Stimulated activated effector memory CD8-positive, alpha-beta T cell treated with anti-CD3 and anti-CD28 coated beads, Interleukin-12 subunit alpha, Interleukin-12 subunit beta, amount 100 ng/mL, for 72 hours (primary cell): ENCODE measurements around the gene ROBO3.

ENCODE experiments used
- ATAC-seq: fragments of 150-1000 bp; cut with Tn5 transposase; 2 replicates; pipeline ENCODE4 v1.10.0; 2021
- DNase-seq, 2 donors: peaks; one replicate each; pipeline ENCODE4 v3.0.0; 2021 to 2022; ENCODE audit warnings: low spot score in 2 of 2
- H3K27ac Mint-ChIP-seq: one replicate; pipeline ENCODE4 v1.8.0; 2022; ENCODE audit warnings: mild to moderate bottlenecking, mixed read lengths
- H3K36me3 Mint-ChIP-seq: one replicate; pipeline ENCODE4 v1.8.0; 2022; ENCODE audit warnings: mild to moderate bottlenecking, mixed read lengths
- H3K4me1 Mint-ChIP-seq: one replicate; pipeline ENCODE4 v1.8.0; 2022; ENCODE audit warnings: mixed read lengths
- H3K4me3 Mint-ChIP-seq: one replicate; pipeline ENCODE4 v1.8.0; 2022; ENCODE audit warnings: mild to moderate bottlenecking, mixed read lengths
- H3K9me3 Mint-ChIP-seq: one replicate; pipeline ENCODE4 v1.8.0; 2022; ENCODE audit warnings: mixed read lengths

The ROBO3 gene

DNA sequence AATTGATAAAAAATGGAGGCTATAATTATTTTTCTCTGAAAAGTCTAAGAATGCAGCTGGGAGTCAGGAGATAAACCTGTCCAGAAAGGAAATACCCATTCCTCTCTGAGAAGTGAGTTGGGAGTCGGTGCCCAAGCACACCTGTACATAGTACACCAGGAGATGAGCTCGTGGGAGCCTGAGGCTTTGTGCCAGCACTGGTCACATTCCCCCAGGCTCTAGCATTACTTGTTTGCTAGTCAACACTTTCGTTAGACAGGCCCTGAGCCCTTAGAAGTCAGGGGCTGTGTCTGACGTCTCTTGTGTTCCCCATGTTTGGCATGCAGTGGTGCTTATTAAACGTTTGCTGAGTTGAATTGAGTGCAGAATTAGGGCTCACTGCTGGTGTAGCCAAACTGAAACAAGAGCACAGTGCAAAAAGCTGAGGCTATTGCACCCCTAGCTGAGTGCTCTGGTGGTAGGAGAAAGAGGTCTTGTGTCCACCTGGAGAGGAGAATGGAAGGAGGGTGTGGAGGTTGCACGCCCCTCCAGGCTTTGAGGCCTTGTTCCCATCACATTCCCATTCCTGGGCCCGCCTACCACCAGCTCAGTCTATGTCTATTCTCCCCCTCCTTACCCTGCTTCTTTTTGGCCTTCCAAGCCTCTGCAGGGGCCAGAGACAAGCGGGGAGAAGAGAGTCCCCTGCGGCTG is 25.6 kb downstream of the ROBO3 start:
- Mint-ChIP-seq H3K4me3 (no peak overlapping the region), H3K36me3 (no peaks in the 10 kb centered on the region), H3K27ac (no peak overlapping the region), H3K4me1 (no peaks in the 10 kb centered on the region), H3K9me3 (no peaks in the 10 kb centered on the region)
- DNase-seq = peak in 1 of 2 donors; percentile 36
- ATAC-seq = no peak

DNA sequence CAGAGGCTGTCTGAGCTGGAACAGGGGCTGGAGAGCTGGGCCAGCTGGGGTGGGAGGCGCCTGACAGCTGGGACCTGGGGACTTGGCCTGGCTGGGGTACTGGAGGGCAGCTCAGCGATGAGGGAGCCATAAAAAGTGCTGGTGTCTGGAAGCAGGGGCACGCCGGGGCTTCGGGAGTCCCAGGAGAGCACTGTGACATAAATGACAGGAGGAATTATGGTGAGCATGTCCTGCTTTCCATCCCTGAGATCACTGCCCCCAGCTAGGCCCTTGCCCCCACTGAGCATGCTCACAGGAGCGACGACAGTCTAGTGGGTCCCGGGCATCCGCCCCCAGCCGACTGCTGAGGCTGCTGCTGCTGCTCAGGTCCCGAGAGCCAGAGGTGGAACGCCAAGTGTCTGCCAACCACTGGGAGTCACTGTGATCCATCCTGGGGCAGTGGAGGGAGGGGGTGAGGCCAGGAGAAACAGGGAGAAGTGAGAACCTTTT is 26.2 kb downstream of the ROBO3 start:
- Mint-ChIP-seq H3K4me3 (no peak overlapping the region), H3K9me3 (no peaks in the 10 kb centered on the region), H3K36me3 (no peaks in the 10 kb centered on the region), H3K4me1 (no peaks in the 10 kb centered on the region), H3K27ac (no peak overlapping the region)
- DNase-seq (peak in 1 of 2 donors; percentile 35), ATAC-seq (no peak)

GRCh38 chr11:124892146-124892545 is 26.9 kb downstream of the ROBO3 start:
- Mint-ChIP-seq H3K4me1 (peaks cover under 1% of the 10 kb centered on the region), H3K9me3 (no peaks in the 10 kb centered on the region), H3K36me3 (no peaks in the 10 kb centered on the region), H3K4me3 (no peak overlapping the region), H3K27ac (no peak overlapping the region)
- ATAC-seq = no peak
- DNase-seq = peak in 1 of 2 donors; percentile 20

GRCh38 chr11:124892750-124893454 is 27.7 kb downstream of the ROBO3 start:
- H3K4me1 Mint-ChIP-seq = peaks cover 6% of the 10 kb centered on the region
- no peak overlapping the region for H3K4me3 Mint-ChIP-seq
- H3K36me3 Mint-ChIP-seq = no peaks in the 10 kb centered on the region
- no peaks in the 10 kb centered on the region for H3K9me3 Mint-ChIP-seq
- DNase-seq = peak in 1 of 2 donors; percentile 32
- ATAC-seq = no peak
- no peak overlapping the region for H3K27ac Mint-ChIP-seq

DNA sequence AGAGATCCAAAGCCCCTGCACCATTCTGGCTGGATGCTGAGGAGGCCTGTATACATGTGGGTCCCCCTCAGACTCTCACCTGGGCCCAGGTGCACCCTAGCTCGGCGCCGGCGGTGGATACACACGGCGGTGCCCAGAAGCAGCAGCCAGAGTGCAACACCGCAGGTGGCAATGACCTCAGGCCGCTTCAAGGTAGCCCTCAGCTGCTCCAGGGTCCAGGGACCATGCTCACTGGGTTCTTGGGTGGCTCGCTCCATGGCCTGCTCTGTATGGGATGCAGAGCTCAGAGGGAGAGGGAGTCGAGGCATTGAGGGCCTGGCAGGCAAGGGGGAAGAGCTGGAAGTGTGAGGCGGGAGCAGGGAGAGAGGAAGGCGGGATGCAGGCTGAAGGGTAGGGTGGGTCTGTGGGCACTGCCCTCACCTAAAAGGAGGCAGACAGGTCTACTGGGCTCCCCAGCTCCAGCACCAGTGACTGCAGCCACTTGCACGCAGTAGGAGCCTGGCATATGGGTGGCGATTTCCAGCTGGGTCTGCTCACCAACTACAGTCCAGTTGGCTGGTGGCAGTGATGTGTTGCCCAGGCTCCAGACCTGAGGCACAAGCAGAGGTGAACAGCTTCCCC is 28.7 kb downstream of the ROBO3 start:
- ATAC-seq = no peak
- Mint-ChIP-seq H3K4me3 (no peak overlapping the region), H3K36me3 (no peaks in the 10 kb centered on the region), H3K9me3 (no peaks in the 10 kb centered on the region), H3K4me1 (peaks cover 6% of the 10 kb centered on the region), H3K27ac (no peak overlapping the region)
- peak in 1 of 2 donors; percentile 37 for DNase-seq

DNA sequence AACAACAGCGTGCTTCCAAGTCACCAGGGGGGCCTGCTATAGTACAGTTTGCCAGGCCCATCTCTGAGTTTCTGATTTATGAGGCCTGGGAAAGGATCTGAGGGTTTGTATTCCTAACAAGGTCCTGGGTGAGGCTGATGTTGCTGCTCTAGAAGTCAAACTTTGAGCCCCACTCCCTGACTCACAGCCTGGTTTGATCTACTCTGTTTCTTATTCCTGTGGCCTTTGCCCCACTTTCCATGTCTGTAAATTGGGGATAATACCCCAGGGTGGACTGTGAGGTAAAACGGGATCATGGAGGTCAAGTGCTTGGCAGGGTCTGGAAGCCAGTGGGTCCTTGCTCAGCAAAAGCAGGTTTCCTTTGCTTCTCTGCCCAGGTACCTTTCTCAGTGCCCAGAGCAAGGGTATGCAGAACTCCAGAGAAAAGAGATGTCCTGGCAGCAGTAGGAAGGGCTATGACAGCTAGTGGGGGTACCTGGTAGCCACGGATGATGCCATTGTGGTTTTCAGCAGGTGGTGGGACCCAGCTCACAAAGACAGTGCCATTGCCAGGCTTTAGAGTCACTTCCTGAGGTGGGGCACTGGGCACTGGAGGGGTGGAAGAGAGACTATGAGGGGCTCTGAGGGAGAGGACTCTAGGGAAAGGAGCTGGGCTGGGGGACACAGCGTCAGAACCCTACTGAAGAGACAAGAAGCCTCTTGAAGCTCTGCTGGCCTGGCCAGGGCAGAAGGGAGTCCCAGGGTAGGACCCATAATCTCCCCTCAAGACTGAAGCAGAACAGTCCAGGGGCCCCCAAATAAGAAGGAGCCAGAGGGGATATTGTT is 29.6 kb downstream of the ROBO3 start:
- H3K4me3 Mint-ChIP-seq = no peak overlapping the region
- no peaks in the 10 kb centered on the region for H3K9me3 Mint-ChIP-seq
- H3K4me1 Mint-ChIP-seq = peaks cover 6% of the 10 kb centered on the region
- no peak for DNase-seq
- no peak overlapping the region for H3K27ac Mint-ChIP-seq
- H3K36me3 Mint-ChIP-seq = no peaks in the 10 kb centered on the region
- no peak for ATAC-seq

DNA sequence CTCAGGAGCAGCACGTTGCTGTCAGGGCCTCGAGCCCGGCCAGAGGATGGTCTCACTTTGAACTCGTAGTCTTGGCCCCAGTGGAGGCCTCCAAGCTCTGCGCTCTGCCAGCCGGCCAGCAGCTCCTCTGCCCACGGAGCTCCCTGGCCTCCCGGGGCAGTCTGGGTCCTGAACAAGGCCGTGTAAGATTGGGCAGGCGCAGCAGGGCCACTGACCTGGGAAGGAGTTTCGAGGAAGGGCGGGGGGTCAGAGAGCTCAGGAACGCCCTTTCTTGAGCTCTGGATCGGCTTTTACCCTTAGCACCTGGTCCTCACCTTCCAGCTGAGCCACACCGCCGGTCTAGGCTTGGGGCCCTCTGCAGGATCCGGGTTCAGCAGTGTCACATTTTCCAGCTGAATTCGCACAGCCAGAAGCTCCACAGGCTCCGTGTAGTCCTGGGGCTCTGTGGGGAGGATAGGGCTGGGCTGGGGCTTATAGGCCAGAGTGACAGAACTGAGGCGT is 30.3 kb downstream of the ROBO3 start:
- Mint-ChIP-seq H3K4me1 (peaks cover 6% of the 10 kb centered on the region), H3K4me3 (no peak overlapping the region), H3K27ac (no peak overlapping the region), H3K9me3 (no peaks in the 10 kb centered on the region), H3K36me3 (no peaks in the 10 kb centered on the region)
- DNase-seq = no peak
- ATAC-seq = no peak

DNA sequence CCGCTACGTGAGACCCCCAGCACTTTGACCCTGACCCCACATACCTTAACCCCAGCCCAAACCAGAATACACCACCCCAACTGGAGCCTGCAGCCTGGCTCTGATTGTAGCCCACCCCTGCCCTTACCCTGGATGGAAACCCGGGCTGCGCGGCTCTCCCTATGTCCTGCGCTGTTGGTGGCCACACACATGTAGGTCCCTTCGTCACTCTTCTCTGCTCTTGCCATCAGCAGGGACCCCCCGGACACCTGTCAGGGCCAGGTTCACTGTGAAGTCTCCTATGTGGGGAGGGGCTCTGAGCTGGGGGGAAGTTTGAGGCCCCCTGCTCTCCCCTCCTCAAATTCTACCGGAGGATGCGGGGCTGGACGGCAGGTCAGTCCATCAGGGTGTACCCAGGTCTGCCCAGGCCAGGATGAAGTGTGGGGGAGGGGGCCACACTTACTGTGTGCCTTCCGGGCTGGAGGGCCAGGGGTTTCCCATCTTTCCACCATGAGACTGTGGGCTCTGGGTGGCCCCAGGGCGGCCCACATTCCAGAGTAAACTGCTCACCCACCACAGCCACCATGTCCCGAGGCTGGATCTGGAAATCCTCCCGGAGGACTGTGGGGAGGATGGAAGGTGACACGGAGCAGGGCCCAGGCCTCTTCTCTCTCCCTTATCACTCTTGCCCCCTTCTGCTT is 31.0 kb downstream of the ROBO3 start:
- no peaks in the 10 kb centered on the region for H3K36me3 Mint-ChIP-seq
- DNase-seq (peak in 1 of 2 donors; percentile 39), ATAC-seq (no peak)
- H3K4me3 Mint-ChIP-seq = no peak overlapping the region
- peaks cover 6% of the 10 kb centered on the region for H3K4me1 Mint-ChIP-seq
- H3K9me3 Mint-ChIP-seq = no peaks in the 10 kb centered on the region
- H3K27ac Mint-ChIP-seq = no peak overlapping the region

GRCh38 chr11:124896821-124897391 is 31.7 kb downstream of the ROBO3 start:
- no peaks in the 10 kb centered on the region for H3K36me3 Mint-ChIP-seq
- no peak overlapping the region for H3K27ac Mint-ChIP-seq
- H3K4me1 Mint-ChIP-seq = peaks cover 6% of the 10 kb centered on the region
- peak in 1 of 2 donors; percentile 37 for DNase-seq
- no peak overlapping the region for H3K4me3 Mint-ChIP-seq
- no peaks in the 10 kb centered on the region for H3K9me3 Mint-ChIP-seq
- no peak for ATAC-seq

DNA sequence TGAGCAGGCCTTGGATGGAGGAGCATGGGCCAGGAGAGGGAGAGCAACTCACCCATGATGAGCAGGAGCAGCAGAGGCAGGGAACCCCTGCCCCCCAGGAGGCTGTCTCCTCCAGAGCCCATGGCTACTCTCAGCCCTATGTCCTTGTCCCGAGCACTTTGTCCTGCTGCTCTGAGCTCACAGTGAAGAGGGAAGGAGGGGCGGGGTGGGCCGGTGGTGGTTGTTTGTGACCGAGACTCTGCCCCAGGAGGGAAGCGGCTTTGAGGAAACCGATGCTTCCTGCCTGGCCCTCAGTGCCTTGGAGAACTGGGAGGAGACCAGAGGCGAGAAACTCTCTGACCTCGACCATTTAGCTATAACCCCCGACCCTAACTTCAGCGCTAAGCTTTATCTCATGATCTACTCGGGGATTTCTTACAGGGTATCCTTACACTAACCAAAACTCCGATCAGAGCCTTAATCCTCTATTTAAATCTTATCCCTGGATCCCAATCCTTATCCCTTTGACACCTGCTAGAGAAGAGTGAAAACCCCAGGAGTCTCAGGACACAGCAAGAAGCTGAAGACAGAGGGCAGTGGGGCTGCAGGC is 32.5 kb downstream of the ROBO3 start, which contains the start of gene ROBO4:
TSS of gene ROBO4 (minus strand) at position 192 of the 589 bp plus-strand sequence. CDS start at position 122, 70 bp downstream.
- H3K4me3 Mint-ChIP-seq = no peak within 1 kb of the TSS
- peak; percentile 6 for ATAC-seq
- peaks cover 6% of the 10 kb centered on the region for H3K4me1 Mint-ChIP-seq
- no peak within 1 kb of the TSS for H3K27ac Mint-ChIP-seq
- peak in 1 of 2 donors; percentile 41 for DNase-seq
- no peaks in the 10 kb centered on the region for H3K9me3 Mint-ChIP-seq
- no peaks in the 10 kb centered on the region for H3K36me3 Mint-ChIP-seq

DNA sequence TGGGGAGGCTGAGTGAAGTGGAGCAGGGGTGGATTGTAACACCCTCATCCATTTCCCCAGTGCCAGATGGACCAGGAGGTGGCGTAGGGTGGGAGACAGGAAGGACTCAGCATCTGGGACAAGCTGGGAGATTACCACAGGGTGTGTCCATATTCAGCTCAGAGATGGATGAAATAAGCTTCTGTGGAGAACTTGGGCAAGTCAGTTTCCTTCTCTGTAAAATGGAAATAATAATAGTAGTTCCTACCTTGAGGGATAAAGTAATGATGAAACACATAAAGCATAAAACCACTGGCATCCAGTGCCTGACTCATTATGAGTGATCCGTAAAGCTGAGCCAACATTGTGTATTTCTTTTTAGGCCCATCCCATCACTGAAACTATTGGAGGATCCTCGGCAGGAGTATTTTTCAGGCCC is 33.0 kb downstream of the ROBO3 start:
- Mint-ChIP-seq H3K27ac (no peak overlapping the region), H3K4me3 (no peak overlapping the region), H3K4me1 (peaks cover 6% of the 10 kb centered on the region), H3K9me3 (no peaks in the 10 kb centered on the region), H3K36me3 (no peaks in the 10 kb centered on the region)
- peak in 1 of 2 donors; percentile 38 for DNase-seq
- ATAC-seq = no peak

GRCh38 chr11:124898711-124899110 is 33.5 kb downstream of the ROBO3 start:
- DNase-seq (peak in 1 of 2 donors; percentile 29), ATAC-seq (no peak)
- Mint-ChIP-seq H3K27ac (no peak overlapping the region), H3K36me3 (no peaks in the 10 kb centered on the region), H3K9me3 (no peaks in the 10 kb centered on the region), H3K4me1 (peaks cover 6% of the 10 kb centered on the region), H3K4me3 (no peak overlapping the region)

- Mint-ChIP-seq H3K27ac (no peak overlapping the region), H3K9me3 (no peaks in the 10 kb centered on the region)
These were observed 34.3 kb downstream of the ROBO3 start for GRCh38 chr11:124899383-124900145.

More at GRCh38 chr11:124899383-124900145, 34.3 kb downstream of the ROBO3 start:
- no peaks in the 10 kb centered on the region for H3K36me3 Mint-ChIP-seq
- DNase-seq (peak in 1 of 2 donors; percentile 10), ATAC-seq (no peak)
- H3K4me1 Mint-ChIP-seq = peaks cover 6% of the 10 kb centered on the region
- no peak overlapping the region for H3K4me3 Mint-ChIP-seq
